ENCODE results near the gene SNRPE.
A peak's percentile ranks its signal among the peaks of the same experiment; 100 is the strongest.

SNRPE gene

DNA sequence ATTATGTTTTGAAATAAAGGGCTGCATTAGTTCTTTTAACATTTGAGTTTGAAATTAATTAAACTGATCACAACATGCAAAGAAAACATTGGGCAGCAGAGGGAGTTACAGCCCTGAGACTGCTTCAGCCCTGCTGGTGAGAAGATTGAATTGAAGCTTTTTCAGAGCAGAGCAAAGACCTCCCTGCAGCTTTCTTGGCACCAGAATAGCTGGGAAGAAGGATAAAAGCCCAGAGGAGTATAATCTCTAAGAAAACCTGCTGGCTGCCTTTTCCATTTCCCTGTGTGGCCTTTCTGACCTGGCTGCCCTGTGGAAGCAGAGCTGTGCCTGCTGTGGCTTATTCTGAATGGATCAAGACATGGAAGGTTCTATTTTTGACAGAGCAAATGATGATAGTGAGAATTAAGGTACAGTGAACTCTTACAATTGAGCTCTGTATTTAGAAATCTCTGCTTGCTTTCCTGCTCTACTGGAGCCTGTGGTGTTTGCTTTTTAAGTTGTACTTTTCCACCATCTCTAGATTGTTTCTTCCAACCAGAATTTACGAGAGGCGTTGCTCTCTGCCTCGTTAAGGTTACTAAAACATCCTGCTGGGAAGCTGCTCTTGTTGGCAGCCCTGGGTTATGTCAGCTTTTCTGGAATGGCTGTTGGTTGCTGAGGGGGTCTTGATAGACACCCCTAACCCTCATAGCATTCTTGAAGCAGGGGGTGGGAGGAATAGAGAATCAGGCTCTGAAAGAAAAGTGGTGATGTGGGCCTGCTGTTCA lies 9.9 kb downstream of the SNRPE start:
- DNase-seq, result peak; percentile 55
- in situ Hi-C loops (cut with MboI; ENCODE audit: low pct_unique_long_range_greater_than_20kb, low sequenced_read_pairs), result loop anchor here (10.0 kb wide), 1 partner anchor 254 kb away; no protein-coding TSS in a partner anchor

GRCh38 chr1:203873094-203873493 lies 11.7 kb downstream of the SNRPE start:
- no peak for DNase-seq
- in situ Hi-C loops (cut with MboI; ENCODE audit: low pct_unique_long_range_greater_than_20kb, low sequenced_read_pairs), result loop anchor here (10.0 kb wide), 1 partner anchor 252 kb away; no protein-coding TSS in a partner anchor

DNA sequence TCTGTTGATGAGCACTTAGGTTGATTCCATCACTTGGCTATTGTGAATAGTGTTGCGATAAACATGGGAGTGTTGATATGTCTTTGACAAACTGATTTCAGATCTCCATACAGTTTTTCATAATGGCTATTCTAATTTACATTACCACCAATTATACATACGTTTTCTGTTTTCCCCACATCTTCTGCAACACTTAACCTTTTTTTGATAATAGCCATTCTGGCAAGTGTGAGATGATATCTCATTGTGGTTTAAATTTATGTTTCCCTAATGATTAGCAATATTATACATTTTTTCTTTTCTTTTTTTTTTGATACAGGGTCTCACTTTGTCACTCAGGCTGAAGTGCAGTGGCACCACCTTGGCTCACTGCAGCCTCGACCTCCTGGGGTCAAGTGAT lies 17.0 kb downstream of the SNRPE start:
- no peak for DNase-seq
- in situ Hi-C loops (cut with MboI; ENCODE audit: low pct_unique_long_range_greater_than_20kb, low sequenced_read_pairs), result loop anchor here (10.0 kb wide), 1 partner anchor 246 kb away; no protein-coding TSS in a partner anchor

DNA sequence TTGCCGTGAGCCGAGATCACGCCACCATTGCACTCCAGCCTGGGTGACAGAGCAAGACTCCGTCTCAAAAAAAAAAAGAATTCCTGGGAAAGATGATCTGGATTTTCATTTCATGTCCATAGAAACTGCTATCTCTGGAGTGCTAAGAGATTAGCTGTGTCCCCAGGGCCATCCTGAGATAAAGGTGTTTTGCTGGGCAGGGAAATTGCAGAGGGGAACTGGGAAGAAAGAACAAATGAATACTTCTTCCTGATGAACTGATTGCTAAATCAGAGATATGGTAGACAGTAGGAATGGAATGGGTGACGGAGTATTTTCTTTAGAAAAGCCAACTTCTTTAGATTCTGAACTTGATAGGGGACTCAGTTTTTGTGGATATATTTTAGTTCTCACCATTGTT lies 19.2 kb downstream of the SNRPE start:
- in situ Hi-C loops (cut with MboI; ENCODE audit: low pct_unique_long_range_greater_than_20kb, low sequenced_read_pairs), result no loop called here
- no peak for DNase-seq

DNA sequence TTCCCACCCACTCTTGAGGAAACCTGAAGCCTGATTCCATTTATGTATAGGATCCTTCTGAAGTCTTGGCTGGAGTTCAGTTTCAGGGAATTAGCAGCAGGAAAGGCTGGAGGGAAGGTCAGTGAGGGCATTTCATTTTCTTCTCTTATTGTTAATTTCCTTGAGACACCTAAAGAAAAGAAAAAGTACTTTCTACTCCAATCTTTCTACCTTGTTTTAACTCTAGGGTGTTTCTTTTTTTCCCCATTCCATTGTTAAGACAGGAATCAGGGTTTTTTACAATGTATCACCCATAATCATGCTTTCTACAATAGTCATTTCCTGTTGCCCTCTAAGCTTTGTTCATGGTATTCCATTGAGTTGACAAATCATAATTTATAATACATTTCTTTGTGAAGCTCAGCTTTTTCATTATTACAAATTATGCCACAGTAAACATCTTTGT lies 27.4 kb downstream of the SNRPE start:
- in situ Hi-C loops (cut with MboI; ENCODE audit: low pct_unique_long_range_greater_than_20kb, low sequenced_read_pairs), result no loop called here
- no peak for DNase-seq

- in situ Hi-C loops (cut with MboI; ENCODE audit: low pct_unique_long_range_greater_than_20kb, low sequenced_read_pairs), result no loop called here
- no peak for DNase-seq
Measured at GRCh38 chr1:203891950-203892349, 30.6 kb downstream of the SNRPE start.

DNA sequence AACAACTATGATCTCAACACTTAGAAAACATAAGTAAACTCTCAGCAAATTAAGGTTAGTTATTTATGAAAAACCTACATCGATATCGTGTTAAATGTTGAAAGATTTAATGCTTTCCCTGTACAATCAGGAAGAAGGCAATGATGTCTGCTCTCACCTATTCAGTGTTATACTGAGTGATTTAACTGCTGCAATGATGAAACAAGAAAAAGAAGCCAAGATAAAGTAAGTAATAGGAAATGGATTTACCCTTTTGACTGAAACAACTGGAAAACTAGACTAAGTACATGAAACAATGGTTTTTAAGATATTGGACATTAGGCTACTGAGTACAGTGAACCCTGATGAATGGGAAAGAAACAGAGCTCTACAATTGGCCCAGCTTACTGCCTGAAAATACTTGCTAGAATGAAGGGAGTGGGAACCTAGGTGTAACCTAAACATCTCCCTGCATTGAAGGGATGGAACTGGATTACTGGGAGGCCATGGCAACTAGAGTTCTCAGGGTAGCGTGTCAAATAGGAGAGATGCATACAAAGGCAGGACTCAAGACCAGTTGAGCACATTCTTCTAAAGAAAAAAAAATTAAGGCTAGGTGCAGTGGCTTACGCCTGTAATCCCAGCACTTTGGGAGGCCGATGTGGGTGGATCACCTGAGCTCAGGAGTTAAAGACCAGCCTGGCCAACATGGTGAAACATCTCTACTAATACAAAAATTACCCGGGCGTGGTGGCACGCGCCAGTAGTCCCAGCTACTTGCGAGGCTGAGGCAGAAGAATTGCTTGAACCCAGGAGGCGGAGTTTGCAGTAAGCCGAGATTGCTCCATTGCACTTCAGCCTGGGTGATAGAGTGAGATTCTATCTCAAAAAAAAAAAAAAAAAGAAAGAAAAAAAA lies 37.3 kb downstream of the SNRPE start:
- in situ Hi-C loops (cut with MboI; ENCODE audit: low pct_unique_long_range_greater_than_20kb, low sequenced_read_pairs), result no loop called here
- DNase-seq, result no peak

GRCh38 chr1:203899353-203899716 lies 37.9 kb downstream of the SNRPE start:
- in situ Hi-C loops (cut with MboI; ENCODE audit: low pct_unique_long_range_greater_than_20kb, low sequenced_read_pairs), result no loop called here
- no peak for DNase-seq

DNA sequence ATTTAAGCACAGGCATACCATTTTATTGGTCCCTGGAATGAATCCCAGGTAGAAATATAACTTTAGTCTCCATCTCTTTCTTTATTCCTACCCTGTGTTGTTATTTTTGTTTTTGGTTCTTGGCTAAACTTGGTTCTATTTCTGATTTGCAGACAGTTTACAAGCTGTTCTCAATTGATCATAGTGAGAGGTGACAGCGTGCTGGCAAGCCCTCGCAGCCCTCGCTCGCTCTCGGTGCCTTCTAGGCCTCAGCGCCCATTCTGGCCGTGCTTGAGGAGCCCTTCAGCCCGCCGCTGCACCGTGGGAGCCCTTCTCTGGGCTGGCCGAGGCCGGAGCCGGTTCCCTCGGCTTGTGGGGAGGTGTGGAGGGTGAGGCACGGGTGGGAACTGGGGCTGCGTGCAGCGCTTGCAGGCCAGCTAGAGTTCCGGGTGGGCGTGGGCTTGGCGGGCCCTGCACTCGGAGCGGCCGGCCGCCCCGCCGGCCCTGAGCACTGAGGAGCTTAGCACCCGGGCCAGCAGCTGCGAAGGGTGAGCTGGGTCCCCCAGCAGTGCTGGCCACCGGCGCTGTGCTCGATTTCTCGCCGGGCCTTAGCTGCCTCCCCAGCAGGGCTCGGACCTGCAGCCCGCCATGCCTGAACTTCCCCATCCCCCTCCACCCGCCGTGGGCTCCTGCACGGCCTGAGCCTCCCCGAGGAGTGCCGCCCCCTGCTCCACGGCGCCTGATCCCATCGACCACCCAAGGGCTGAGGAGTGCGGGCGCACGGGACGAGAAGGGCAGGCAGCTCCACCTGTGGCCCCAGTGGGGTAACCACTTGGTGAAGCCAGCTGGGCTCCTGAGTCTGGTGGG lies 38.7 kb downstream of the SNRPE start:
- no peak for DNase-seq
- in situ Hi-C loops (cut with MboI; ENCODE audit: low pct_unique_long_range_greater_than_20kb, low sequenced_read_pairs), result no loop called here

DNA sequence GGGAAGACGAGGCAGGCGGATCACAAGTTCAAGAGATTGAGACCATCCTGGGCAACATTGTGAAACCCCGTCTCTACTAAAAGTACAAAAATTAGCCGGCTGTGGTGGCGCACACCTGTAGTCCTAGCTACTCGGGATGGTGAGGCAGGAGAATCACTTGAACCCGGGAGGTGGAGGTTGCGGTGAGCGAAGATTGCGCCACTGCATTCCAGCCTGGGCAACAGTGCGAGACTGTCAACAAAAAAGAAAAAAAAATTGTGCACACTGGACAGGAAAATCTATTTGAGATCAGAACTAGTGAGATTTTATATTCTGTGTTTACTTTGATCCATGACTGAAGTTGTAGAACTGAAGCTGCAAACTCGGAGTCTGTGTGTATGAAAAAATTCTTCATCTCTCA lies 40.2 kb downstream of the SNRPE start:
- in situ Hi-C loops (cut with MboI; ENCODE audit: low pct_unique_long_range_greater_than_20kb, low sequenced_read_pairs), result no loop called here
- no peak for DNase-seq

DNA sequence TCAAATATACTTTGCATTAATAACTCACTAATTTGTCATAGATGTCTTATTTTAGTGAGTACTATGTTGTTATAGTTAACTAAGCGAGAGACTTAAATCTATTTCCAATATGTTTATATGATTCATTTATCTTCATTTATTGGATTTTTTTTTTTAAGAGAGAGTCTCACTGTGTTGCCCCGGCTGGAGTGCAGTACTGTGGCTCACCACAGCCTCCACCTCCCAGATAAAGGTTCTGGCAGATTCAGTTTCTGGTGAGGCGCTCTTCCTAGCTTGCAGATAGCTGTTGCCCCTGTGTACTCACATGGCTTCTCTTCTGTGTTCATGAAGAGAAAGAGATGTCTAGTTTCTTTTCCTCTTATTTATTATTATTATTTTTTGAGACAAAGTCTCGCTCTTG lies 43.9 kb downstream of the SNRPE start:
- no peak for DNase-seq
- in situ Hi-C loops (cut with MboI; ENCODE audit: low pct_unique_long_range_greater_than_20kb, low sequenced_read_pairs), result no loop called here

DNA sequence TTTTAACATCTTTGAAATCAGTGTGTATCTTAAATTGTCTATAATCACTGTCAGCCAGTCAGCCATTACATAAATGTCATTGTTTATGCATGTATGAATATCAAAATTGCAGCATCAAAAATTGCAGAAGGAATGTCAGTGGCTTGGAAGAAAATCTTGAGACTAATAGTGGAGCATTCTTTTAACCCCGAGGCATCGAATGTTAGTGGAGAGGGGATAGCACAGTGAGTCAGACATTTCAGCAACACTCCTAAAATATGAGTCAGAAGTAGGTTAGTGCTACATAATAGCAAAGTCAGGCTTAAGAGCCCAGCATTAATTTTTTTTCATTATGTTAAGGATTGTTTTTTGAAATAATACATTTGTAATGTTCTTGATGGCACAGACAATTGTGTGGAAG lies 45.5 kb downstream of the SNRPE start:
- DNase-seq, result no peak
- in situ Hi-C loops (cut with MboI; ENCODE audit: low pct_unique_long_range_greater_than_20kb, low sequenced_read_pairs), result no loop called here

DNA sequence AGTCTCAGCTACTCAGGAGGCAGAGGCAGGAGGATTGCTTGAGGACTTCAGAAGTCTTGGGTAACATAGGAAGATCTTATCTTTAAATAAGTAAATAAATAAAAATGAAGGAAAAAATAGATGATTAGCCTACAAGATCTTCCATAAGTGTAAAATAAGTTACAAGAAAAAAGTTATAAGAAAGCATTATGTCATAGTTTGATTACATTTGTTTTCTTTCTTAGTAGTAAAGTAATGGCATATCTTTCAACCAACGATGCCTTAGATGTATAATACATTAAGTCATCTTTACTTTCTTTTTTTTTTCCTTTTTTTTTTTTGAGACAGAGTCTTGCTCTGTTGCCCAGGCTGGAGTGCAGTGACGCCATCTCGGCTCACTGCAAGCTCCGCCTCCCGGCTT lies 46.5 kb downstream of the SNRPE start:
- in situ Hi-C loops (cut with MboI; ENCODE audit: low pct_unique_long_range_greater_than_20kb, low sequenced_read_pairs), result no loop called here
- no peak for DNase-seq

DNA sequence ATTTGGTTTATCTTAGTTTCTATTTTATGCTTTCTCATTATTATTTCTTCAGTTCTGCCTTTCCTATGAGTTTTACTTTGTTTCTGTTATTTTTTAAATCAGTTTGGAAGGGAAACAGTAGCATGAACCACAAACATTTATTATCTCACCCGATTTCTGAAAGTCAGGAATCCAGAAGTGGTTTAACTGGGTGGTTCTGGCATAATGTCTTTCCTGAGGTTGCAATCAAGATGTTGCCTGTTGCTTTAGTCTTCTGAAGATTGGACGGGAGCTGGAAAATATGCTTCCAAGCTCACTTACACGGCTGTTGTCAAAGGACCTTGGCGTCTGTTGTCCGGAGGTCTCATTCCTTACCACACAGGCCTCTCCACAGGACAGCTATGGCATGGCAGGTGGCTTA lies 50.4 kb downstream of the SNRPE start:
- in situ Hi-C loops (cut with MboI; ENCODE audit: low pct_unique_long_range_greater_than_20kb, low sequenced_read_pairs), result no loop called here
- DNase-seq, result no peak

- in situ Hi-C loops (cut with MboI; ENCODE audit: low pct_unique_long_range_greater_than_20kb, low sequenced_read_pairs), result no loop called here
- no peak for DNase-seq
Measured at GRCh38 chr1:203913073-203913521, 51.7 kb downstream of the SNRPE start.

DNA sequence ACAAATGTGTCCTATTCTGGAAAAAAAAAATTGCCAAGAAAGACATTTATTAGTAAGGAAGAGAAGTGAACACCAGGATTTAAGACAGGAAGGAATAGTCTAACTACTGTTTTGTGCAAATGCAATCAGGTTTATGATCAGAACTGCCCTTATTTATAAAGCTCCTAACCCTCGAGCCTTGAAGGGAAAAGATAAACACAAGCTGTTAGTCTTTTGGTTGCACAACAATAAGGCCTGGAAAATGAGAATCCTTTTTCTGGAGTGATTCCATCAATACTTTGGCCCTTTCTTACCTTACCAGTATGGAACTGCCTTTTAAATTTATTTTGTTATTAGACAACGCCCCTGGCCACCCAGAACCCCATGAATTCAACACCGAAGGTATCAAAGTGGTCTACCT lies 52.9 kb downstream of the SNRPE start:
- DNase-seq, result no peak
- in situ Hi-C loops (cut with MboI; ENCODE audit: low pct_unique_long_range_greater_than_20kb, low sequenced_read_pairs), result no loop called here

GRCh38 chr1:203915811-203916210 lies 54.4 kb downstream of the SNRPE start:
- no peak for DNase-seq
- in situ Hi-C loops (cut with MboI; ENCODE audit: low pct_unique_long_range_greater_than_20kb, low sequenced_read_pairs), result no loop called here

- DNase-seq, result no peak
- in situ Hi-C loops (cut with MboI; ENCODE audit: low pct_unique_long_range_greater_than_20kb, low sequenced_read_pairs), result no loop called here
Measured at GRCh38 chr1:203916756-203917155, 55.4 kb downstream of the SNRPE start.
